Embryonic facial prominence (tissue), 1 donor: ENCODE data around the gene SUCLG2.

Experiments
- DNase-seq: peaks from one replicate; pipeline ENCODE4 v3.0.0-alpha.2; 2016; ENCODE audit errors: extremely low spot score

SUCLG2 gene

DNA sequence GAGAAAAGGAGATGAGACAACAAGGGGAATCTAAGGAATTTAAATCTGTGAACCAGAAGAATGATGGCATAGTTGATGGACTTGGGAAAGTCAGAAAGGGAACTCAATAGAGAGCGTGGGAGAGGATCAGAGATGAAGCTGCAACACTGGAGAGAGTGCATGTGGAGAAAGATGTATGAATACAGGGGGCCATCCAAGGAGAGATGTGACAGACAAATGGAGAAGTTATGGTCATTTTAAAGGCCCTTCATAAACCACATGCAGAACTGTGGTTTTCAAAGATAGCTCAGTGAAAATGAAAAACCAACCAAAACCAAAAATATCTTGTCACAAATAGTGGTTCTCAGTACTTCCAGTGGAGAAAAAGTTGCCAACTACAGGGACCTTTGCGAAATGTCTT, 265.2 kb downstream of the SUCLG2 start:
- no peak for DNase-seq

DNA sequence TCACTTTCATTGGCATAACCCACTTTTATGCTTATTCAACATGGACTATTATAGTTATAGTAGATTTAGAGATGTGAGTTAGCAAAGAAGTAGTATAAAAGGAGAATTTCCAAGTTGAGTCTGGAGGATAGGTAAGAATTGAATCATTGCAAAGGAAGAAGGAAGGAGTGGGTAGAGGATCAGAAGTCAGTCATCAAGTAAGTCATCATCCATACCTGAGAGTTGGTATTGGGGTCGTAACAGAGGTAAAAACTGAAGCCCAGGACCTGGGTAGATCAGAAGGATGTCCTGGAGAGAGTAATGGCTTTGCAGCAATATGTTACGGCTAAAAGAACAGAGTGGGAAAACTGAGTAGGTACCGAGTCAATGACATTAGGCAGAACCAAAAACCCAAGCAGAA, 265.7 kb downstream of the SUCLG2 start:
- DNase-seq = no peak

DNA sequence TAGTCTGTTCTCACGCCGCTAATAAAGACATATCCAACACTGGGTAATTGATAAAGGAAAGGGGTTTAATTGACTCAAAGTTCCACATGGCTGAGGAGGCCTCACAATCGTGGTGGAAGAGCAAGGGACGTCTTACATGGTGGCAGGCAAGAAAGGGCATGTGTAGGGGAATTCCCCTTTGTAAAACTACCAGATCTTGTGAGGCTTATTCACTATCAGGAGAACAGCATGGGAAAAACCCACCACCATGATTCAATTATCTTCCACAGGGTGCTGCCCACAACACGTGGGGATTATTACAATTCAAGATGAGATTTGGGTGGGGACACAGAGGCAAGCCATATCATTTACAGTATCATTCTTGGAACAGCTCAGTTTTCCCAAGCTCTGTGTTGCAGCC, 268.0 kb downstream of the SUCLG2 start:
- no peak for DNase-seq

DNA sequence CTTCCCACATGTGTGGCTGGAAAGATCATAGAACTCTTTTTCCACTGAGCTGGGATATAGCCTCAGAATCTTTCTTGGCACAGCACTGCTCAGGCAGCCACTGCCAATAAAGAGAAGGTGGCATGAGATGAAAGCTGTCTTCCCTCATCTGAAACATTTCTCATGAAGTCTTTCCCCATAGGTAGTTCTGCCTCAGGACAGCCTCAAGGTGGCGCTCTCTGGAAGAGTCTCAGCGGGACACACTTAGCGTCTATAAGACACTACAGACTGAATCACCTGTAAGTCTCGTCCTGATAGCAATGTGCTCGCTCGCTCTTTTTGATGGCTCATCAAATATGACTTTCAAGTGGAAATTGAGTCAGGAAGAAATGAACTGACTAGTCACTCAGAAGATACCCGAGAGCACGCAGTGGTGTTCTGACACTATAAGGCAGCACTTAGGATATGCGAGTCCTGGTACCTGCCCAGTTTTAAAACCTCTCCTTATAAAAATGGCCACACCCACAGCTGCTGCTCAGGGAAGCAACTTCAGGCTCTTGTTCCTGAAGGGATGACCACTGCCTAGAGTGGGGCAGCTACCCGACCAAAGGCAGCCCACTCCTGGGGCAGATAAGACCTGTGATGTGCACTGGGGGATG, 269.5 kb downstream of the SUCLG2 start:
- DNase-seq = no peak

DNA sequence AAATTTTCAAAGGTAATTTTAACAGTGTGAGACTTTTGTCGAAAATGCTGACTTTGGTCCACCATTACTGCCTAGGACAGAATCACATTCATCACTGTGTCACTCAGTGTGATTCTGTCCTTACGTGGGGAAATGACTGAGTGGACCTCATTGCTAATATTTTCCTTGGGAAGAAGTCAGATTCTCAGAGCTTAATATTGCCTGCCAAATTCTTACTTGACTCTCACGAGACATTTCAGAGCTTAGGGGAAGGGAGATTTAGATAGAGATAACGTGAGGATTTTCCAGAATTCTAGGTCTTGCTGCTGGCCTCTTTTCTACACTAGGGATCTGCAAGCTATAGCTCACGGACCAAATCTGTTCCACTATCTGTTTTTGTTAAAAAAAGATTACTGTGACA, 270.4 kb downstream of the SUCLG2 start:
- DNase-seq = no peak

DNA sequence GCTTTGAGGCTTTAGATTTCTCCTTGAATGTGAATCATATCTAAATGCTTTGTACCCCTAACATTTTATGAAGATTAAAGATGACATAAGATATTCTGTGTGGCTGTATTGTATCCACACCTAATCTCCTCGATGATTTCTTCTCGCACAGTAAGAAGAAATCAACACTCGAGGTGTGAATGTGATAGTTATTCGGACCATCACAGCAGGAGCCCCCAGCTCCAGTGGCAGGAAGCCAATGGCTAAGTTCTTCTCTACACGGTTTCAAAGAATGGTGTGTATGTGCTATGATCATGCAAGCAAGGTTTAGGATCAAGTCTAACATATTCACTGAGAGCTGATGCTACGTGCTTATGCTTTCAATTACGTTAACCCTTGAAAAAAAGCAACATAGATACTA, 271.0 kb downstream of the SUCLG2 start:
- no peak for DNase-seq

DNA sequence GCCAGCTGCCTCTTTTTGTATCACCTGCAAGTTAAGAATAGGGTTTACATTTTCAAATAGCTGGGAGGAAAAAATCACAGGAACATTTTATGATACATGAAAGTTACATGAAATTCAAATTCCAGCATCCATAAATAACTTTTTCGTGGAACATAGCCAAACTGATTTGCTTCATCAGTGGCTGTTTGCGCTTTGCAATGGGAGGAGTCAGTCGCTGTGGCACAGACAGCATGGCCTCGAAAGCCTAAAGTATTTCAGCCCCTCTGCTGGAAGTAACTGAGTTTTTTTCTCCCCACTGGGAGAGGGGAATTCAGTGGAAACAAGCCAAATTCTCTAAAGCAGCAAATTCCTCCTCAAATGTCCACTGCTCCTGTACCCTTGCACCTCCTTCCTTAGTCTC, 271.9 kb downstream of the SUCLG2 start:
- DNase-seq = no peak

DNA sequence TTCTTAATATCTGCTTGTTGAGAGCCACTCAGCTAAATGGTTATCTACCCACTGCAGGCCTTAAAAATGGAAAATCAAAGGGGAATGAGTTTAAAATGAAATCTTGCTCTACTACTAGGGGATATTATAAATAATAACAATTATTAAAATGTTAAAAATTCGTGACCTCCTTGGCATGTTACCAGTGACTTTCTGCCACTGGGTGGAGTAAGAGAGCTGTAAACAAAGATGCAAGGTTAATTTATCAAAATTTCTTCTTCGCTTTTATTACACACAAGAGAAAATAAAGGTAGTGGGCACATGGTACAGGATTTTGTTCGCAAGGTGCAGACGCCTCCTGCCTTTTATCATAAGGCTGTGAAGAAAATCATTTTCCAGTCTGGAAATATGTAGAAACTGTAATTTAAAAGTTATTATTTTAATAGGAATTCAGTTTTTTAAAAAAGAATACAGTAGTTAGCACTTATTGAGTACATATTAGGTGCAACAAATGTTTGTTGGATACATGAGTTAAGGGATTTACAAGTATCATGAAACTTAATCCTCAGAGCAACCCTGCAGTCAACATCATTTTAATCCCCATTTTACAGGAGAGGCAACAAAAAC, 272.6 kb downstream of the SUCLG2 start:
- DNase-seq = no peak

DNA sequence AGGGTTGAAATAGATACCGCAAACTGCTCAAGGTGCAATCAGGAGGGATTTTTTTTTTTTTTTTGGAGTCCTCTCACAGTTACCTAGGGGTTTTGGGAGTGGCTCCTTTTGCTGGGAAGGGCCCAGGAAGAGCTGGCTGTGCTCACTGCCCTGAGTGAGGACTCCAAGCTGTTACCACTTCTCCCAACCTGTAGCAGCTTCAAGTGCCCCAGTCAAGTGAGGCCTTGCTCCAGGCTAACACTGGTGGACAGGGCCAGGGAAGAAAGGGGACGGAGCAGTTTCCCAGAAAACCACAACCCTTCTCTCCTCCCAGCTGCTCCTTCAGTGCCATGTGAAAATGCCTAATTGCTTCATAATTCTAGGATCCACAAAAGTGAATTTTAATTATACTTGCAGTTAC, 274.3 kb downstream of the SUCLG2 start:
- no peak for DNase-seq

DNA sequence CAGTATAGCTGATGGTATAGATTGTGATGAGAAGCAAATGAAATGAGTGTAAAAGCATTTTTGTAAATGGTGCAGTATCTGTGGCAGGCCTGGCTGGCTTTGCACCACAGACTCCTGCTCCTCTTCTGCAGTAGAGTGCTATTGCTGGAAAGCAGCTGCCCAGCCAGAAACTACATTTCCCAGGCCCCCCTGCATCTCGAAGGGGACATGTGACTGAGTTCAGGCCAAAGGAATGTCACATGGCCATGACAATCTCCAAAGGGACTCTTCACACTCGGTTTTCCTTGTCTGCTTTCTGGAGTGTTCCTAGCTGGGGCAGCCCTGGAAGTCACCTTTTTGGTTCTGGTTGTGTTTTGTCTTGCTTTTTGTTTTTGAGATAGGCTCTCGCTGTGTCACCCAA, 277.1 kb downstream of the SUCLG2 start:
- no peak for DNase-seq

DNA sequence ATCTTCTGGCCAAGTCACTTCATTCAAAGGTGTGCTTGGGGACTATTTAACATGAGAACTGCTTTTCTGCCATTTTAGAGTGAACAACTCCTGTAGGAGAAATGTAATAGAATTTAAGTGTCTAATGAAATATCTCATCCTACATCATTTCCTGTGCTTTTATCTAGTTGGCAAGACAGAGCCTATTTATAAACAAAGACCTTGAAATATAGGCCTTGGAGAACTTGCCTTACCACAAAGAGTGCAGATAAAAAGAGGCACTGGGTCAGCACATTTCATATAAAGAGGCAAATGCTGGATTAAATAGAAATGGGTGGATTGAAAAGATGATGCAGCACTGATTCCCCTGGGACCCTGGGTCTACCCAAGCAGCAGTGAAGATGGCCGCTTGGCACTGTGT, 278.0 kb downstream of the SUCLG2 start:
- no peak for DNase-seq

DNA sequence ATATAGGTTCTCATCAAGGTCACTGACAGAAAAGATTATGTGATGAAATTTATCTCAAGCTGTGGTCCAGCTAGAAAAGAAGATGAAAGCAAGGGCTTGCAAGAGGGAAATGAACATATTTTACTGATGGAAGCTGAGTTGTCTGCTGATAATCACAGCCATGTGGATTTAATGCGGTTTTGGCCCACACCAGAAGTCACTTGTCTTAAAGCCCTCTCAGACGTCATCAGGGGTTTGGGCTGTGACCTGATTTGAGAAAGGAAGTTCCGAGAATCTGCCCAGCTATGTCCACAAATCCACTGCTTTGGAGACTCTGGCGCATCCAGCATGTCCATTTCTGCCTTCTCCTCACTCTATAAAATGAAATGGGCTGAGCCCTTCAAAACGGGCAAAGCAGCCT, 278.4 kb downstream of the SUCLG2 start:
- no peak for DNase-seq

DNA sequence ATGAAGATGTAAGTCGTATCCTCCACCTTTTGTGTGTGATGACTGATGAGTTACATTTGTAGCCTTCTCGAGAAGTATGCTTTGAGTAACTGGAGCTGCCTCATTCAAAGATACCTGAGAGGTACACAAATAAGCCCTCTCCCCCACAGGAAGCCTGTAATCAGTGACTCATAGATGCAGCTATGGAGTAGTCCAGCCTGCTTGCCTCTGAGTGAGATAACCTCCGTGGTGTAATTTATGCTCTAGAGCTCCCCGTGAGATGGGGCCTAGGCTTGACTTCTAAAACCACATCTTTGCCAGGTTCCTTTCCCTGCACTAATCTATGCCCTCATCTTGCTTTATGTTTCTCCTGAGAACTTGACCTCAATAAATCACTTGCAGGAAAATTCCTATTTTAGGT, 291.7 kb downstream of the SUCLG2 start:
- no peak for DNase-seq

DNA sequence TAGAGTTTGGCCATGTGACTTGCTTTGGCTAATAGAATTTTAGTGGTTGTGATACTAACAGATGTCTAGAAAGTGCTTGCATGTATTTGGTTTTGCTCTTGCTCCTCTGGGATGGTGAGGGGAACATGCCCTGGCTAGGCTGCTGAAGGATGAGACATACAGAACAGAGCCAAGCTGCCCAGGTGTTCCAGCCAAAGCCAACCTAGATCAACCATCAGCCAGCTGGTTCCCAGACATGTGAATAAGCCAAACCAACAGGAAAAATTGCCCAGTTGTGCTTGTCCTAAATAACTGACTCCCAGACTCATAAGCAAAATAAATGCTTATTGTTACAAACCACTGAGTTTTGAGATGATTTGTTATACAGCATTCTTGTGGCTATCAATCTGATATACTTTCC, 292.6 kb downstream of the SUCLG2 start:
- no peak for DNase-seq

DNA sequence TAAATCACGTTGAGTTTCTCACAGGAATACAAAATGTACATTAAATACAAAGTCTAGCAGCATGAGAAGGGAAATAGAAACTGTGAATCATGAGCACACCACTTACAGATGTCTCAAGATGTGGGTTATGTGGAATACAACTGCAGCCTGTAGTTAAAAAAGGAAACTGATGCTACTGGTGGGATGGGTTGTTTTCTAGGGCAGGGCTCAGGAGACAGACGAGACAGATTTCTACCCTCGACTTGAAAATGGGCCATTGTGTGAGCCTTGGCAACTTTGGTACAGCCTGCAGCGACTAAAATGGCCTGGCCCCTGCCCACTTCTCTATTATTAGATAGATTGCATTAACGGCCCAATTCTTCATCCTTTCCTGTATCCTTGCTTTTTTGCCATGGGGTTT, 293.1 kb downstream of the SUCLG2 start:
- no peak for DNase-seq

DNA sequence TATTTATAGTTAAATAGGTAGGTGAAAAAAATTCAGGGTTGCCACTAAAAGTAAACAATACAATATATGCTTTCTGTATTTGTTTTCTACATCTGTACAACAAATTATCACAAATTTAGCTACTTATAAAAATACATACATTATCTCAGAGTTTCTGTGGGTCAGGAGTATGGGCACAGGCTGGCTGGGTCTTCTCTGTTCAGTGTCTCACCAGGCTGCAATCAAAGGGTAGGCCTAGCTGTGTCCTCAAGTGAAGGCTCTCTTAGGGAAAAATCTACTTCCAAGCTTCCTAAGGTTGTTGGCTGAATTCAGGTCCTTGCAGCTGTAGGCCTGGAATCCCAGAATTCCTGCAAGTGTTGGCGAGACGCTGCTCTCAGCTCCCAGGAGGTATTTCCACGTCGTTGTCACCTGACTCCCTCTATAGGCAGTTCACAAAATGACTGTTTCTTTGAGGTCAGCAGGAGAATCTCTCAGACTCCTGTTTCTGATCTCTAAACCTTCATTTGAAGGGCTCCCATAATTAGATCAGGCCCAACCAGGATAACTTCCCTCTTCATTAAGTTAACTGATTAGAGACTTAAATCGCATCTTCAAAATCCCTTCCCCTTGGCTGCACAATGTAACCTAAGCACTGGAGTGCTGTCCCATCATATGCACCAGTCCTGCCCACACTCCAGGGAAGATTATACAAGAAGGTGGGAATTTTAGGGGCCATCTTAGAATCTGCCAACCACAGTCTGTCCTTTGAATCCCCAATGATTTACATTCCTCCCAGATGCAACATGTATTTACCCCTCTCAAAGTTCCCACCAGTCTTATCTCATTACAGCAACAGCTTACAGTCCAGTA, 296.6 kb downstream of the SUCLG2 start:
- DNase-seq = no peak

DNA sequence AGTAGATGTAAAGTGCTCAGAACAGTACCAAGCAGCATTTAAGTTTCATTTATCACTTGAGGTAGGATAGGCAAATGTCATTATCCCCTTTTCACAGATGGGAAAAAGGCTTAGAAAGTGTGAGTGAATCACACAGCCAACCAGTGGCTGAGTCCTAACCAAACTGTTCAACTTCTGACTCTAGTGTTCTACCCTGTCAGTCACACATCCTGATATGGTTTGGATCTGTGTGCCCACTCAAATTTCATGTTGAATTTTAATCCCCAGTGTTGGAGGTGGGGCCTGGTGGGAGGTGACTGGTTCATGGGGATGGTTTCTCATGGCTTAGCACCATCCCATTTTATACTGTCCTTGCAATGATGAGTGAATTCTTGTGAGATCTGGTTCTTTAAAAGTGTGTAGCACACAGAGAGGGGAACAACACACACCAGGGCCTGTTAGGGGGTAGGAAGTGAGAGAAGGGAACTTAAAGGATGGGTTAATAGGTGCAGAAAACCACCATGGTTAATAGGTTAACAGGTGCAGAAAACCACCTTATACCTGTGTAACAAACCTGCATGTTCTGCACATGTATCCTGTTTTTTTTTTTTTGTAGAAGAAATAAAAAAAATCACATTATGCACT, 304.7 kb downstream of the SUCLG2 start:
- DNase-seq = no peak

DNA sequence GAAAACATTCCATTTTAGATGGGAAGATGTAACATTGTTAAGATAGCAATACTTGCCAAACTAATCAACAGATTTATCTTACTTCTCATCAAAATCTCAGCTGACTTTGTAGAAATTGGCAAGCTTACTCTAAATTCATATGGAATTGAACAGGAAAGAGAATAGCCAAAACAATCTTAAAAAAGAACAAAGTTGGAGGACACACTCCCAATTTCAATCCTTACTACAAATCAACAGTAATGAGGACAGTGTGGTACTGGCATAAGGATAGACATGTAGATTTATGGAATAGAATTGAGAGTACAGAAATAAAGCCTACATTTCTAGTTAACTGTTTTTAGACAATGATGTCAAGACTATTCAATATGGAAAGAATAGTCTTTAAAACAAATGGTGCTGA, 308.3 kb downstream of the SUCLG2 start:
- no peak for DNase-seq

DNA sequence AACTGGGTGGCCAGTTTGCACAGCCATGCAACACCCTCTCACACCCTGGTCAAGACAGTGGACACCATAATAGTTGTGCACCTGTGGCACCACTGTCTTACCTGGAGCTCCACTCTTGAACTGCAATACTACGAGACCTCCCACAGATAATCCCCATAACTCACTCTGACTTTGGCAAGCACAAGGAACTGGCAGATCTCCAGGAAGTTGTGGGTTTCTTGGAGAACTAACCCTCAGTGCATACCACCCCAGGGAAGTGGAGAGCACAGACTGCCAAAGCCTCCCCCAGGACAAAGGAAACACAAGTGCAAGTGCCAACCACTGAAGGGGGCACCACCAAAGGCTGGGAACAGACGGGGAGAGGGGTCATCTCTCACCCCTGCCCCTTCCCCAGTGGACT, 318.6 kb downstream of the SUCLG2 start:
- DNase-seq = no peak

DNA sequence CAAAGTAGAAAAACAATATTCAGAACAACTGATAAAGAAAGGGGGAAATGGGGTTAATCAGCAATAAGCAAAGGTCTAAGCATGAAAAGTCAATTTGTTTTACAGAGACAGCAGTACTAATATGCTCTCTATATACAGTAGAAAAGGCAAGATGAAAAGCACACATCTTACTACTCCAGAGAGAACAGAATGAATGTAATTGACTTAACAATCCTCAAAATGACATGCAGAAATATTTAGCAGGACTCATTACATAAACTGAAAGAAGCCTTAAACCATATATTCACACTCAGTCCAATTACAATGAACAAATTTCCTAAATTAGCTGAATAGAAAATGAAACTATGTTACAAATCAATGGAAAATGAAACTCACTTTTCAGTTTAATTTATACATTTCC, 319.8 kb downstream of the SUCLG2 start:
- DNase-seq = no peak

DNA sequence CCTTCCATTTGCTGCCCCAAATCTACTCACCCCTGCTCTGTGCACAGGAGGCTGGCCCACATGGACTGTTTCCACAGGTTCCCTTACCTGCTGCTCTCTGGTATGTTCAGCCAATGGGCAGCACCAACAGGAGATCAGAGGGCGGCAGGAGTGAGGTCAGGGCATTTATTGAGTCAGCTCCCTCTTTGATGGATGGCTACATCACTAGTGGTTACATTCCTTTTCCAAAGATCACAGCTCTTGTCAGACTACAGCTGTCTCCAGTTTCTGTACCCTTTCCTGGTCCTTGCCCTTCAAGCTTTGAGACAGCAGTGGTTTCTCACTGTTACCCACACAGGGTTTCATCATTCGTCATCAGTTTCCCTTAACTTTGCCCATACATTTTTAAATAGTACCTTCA, 325.1 kb downstream of the SUCLG2 start:
- DNase-seq = no peak

DNA sequence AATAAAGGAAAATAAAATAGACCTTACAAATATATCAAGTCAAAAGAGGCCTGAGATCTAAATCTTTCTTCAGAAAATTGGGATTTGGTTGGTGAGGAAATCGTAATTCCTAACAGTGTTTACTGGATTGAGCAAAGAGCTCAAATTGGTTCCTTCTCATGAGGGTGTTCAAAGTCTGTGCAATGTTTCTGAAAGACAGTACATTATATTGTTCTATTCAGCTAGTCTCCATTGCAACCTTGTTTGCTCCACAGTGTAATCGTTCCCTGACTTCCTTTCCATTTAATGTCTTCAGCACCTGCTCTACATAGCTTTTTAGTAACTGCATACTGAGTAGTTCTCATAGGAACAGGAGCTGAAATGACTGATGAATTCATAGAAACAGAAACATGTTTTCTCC, 326.8 kb downstream of the SUCLG2 start:
- DNase-seq = no peak

DNA sequence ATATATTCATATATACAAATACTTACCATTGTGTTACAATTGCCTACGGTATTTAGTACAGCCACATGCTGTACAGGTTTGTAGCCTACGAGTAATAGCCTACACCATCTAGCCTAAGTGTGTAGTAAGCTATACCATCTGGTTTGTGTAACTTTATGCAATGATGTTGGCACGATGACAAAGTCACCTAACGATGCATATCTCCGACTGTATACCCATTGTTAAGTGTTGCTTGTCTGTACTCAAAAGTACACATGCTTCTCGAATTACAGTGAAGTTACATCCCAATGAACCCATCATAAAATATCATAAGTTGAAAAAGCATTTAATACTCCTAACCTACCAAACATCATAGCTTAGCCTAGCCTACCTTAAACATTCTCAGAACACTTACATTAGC, 329.2 kb downstream of the SUCLG2 start:
- no peak for DNase-seq
